Body of pancreas (tissue), 4 donors: ENCODE measurements around the gene RILPL2. TPM values are rescaled to one million over a fixed set of nuclear protein-coding genes. Genes with fewer than 3 reads are reported as not detected.
A peak's percentile ranks its signal among the peaks of the same experiment; 100 is the strongest.
"Not testable (repeated sequence)": the region's sequence is repeated elsewhere in the genome, so short reads cannot be mapped to it uniquely, and the experiment has no call there.

Source experiments
- ATAC-seq: fragments of 150-250 bp; one replicate; pipeline ENCODE4 v1.9.1; 2016
- DNase-seq, 4 donors: peaks; one replicate each; pipeline ENCODE4 v3.0.0-alpha.2; 2019
- H3K27ac ChIP-seq, 4 donors: fragments of 200-600 bp; sonication (generic); 1 replicate in 3 of 4; 2 replicates in 1 of 4; pipeline versions ENCODE4 v1.5.1 to v1.6.1; 2016 to 2019; ENCODE audit warnings: mild to moderate bottlenecking in 1 of 4, mixed read lengths in 1 of 4, moderate library complexity in 1 of 4
- H3K27me3 ChIP-seq, 2 donors: fragments of 200-600 bp; sonication (generic); one replicate each; pipeline ENCODE4 v1.6.0; 2016; ENCODE audit warnings: mild to moderate bottlenecking in 1 of 2
- H3K36me3 ChIP-seq, 2 donors: fragments of 200-600 bp; sonication (generic); replicated peaks in 1 of 2; 2 replicates each; pipeline ENCODE4 v1.5.1; 2016; ENCODE audit warnings: low read depth in 2 of 2; ENCODE audit not compliant: insufficient read depth in 1 of 2
- H3K4me1 ChIP-seq: fragments of 200-600 bp; sonication (generic); one replicate; pipeline ENCODE4 v1.6.0; 2016
- H3K4me3 ChIP-seq, 2 donors: fragments of 200-600 bp; sonication (generic); 1 replicate in 1 of 2; 2 replicates in 1 of 2; pipeline ENCODE4 v1.5.1; 2016 to 2019
- H3K9me3 ChIP-seq, 3 donors: fragments of 200-600 bp; sonication (generic); 1 replicate in 2 of 3; 2 replicates in 1 of 3; pipeline ENCODE4 v1.5.1; 2016
- CTCF ChIP-seq, 7 experiments: fragments of 450-650 bp in 4 of 7; fragments of 200-600 bp in 3 of 7; sonication (generic) in 3 of 7; IDR thresholded peaks; one replicate each; pipeline ENCODE4 v1.5.1; 2016 to 2019; ENCODE audit warnings: antibody characterized with exemption in 7 of 7
- POLR2A ChIP-seq, 3 donors: fragments of 450-650 bp; IDR thresholded peaks; one replicate each; pipeline ENCODE4 v1.6.1; 2016; ENCODE audit warnings: antibody characterized with exemption in 3 of 3, mild to moderate bottlenecking in 2 of 3
- WGBS, 2 donors: methylation state at CpG; one replicate each; pipeline ENCODE4 v1.1.5; 2017; 5-methylcytosine and 5-hydroxymethylcytosine counted together
- intact Hi-C: fragments of 100-400 bp; cut with DNase I; formaldehyde crosslinking; loops from one replicate; pipeline ENCODE4 v1.15.1; 2023
- total RNA-seq, 2 donors: library from RNA; depleted of rRNA; stranded (reverse); fragments of >200 nt; gene quantifications; one replicate each; pipeline ENCODE4 v1.1.0, GENCODE V29; 2016

Gene RILPL2
- total RNA-seq, 2 donors from 2014 or later, result 2.6 TPM

DNA sequence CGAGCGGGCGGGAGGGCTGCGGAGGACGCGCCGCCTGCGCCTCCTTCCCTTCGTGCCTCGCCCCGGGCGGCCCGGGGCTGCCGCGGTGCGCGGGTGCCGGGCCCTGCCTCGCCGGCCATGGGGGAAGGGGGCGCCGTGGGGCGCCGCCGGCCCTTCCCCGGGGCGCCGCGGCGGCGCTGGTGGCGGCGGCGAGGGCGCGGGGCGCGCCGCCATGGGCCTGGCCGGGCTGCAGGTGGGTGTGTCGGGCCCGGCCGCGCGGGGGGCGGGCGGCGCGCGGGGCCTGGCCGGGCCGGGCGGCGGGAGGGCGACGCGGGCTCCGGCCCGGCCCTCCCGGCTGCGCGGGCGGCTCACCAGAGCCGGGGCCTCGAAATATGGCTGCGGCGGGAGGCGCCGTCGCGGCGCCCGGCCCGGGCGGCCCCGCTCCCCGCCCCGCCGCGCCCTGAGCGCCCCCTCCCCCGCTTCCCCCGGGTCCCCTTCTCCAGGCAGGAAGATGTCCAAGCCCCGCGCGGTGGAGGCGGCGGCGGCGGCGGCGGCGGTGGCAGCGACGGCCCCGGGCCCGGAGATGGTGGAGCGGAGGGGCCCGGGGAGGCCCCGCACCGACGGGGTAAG lies 47.4 kb downstream of the RILPL2 start:
- peak overlapping the region; percentile 71 to 90 (median 83) for H3K27ac ChIP-seq
- WGBS, 2 donors, result 0% methylated on average over 35 of the region's 102 CpGs; no CpG with 5 or more reads in 1 of the 2 donors
- H3K9me3 ChIP-seq, result no peaks in the 10 kb centered on the region
- peaks cover 41% of the 10 kb centered on the region for H3K4me1 ChIP-seq
- H3K4me3 ChIP-seq, result no peak overlapping the region
- ATAC-seq (peak; percentile 26), DNase-seq (peak in 1 of 4 donors; percentile 15)
- peaks cover 0 to 6% of the 10 kb centered on the region in 2 donors for H3K36me3 ChIP-seq
- H3K27me3 ChIP-seq, result no peaks in the 10 kb centered on the region
- intact Hi-C loops, result no loop called here
- no peak for TF ChIP-seq POLR2A (IDR thresholded peaks at IDR 0.05)
- peak in 2 of 7 experiments; percentile 1 to 20 for TF ChIP-seq CTCF (IDR thresholded peaks at IDR 0.05)

DNA sequence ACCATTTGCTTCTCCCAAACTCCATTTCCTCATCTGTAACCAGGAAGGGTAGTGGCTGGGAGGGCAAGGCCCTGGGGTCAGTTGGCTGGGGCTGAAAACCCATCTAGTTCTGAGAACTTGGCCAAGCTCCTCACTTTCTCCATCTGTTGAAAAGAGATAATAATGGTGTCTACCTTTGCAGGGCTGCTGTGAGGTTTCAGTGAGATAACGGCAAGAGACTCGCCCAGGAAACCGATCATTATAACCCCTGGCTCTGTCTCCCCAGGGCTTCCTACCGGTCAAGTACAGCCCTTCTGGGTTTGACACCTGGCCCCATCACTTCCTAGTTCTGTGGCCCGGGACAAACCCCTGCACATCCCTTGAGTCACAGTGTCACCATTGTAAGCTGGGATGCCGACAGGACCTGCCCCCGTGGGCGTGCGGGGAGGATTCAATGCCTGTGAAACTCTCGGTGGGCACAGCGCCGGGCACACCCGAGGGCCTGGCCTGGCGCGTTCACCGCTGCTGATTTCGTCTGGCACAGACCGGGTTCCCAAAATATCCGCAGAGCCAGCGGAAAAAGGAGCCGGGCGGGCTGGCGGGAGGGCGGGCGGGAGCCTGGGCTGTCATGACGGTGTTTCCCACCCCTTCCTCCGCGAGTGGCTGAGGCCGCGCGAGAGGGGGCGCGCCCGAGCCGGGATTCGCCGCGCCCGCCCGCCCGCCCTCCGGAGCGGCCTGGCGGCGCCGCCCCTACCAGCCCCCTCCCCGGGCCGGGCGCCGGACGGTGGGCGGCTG lies 48.1 kb downstream of the RILPL2 start:
- 1 to 4% methylated on average over 4 to 30 of the region's 52 CpGs for whole genome bisulfite sequencing, 2 donors
- Histone ChIP-seq H3K27ac (peak overlapping the region; percentile 87 to 92 (median 88)), H3K9me3 (no peaks in the 10 kb centered on the region), H3K4me3 (peak overlapping the region; percentile 25 to 29), H3K4me1 (peaks cover 41% of the 10 kb centered on the region), H3K27me3 (no peaks in the 10 kb centered on the region), H3K36me3 (peaks cover 0 to 6% of the 10 kb centered on the region in 2 donors)
- TF ChIP-seq POLR2A (IDR thresholded peaks at IDR 0.05) (peak in 1 of 3 donors; percentile 32), CTCF (IDR thresholded peaks at IDR 0.05) (peak in 1 of 7 experiments; percentile 12)
- intact Hi-C loops, result no loop called here
- ATAC-seq (peak; percentile 55), DNase-seq (peak; percentile 75 to 80 (median 77))

DNA sequence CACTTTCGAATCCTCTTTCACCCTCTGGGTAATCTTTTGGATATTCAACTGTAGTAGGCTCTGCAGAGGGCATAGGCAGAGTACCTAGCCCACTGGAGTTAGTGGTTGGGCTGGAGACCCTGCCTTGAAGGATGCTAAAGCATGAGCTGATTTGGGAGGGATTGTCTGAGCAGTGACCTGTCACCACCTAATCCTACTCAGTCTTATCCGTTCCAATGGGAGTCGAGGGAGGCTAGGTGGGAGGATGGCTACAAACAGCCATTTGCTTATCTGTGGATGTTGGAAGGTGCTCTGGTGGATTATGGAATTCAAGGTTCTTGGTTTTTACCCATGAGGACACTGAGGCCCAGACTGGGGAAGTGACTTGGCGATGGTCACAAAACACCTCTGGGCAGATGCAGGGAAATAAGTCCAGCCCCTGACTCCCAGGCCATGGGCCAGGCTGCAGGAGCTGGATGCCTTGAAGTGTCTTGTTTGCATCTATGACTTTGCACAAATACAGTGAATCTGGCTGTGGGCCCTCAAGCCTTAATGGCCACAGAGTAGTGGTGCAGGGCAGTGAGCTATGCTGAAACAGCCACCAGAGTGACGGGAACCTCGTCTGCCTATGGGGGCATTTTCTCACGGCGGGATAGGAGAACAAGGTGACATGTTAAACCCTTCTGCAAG lies 48.8 kb downstream of the RILPL2 start:
- TF ChIP-seq POLR2A (IDR thresholded peaks at IDR 0.05) (no peak), CTCF (IDR thresholded peaks at IDR 0.05) (no peak)
- Histone ChIP-seq H3K27me3 (no peaks in the 10 kb centered on the region), H3K4me3 (no peak overlapping the region), H3K9me3 (no peaks in the 10 kb centered on the region), H3K27ac (peak overlapping the region; percentile 87 to 92 (median 88)), H3K36me3 (peaks cover 0 to 6% of the 10 kb centered on the region in 2 donors), H3K4me1 (peaks cover 47% of the 10 kb centered on the region)
- DNase-seq (peak in 1 of 4 donors; percentile 11), ATAC-seq (no peak)
- intact Hi-C loops, result no loop called here
- WGBS, 2 donors, result 60 to 80% methylated on average over 4 to 8 of the region's 8 CpGs

DNA sequence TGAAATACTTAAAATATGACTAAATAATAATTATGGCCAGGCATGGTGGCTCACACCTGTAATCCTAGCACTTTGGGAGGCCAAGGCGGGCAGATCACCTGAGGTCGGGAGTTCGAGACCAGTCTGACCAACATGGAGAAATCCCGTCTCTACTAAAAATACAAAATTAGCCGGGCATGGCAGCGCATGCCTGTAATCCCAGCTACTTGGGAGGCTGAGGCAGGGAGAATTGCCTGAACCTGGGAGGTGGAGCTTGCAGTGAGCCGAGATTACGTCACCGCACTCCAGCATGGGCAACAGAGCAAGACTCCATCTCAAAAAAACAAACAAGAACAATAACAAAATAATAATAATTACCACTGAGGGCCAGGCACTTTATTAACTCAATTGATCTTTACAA lies 50.9 kb downstream of the RILPL2 start:
- DNase-seq, H3K9me3 ChIP-seq, H3K4me3 ChIP-seq, H3K27me3 ChIP-seq, H3K36me3 ChIP-seq, ATAC-seq, intact Hi-C loops, H3K27ac ChIP-seq: not testable (repeated sequence)
- WGBS, 2 donors, result 92 to 95% methylated on average over 9 of the region's 9 CpGs
- H3K4me1 ChIP-seq, result peaks cover 40% of the 10 kb centered on the region

GRCh38 chr12:123384994-123385376 lies 51.5 kb downstream of the RILPL2 start:
- no peak overlapping the region for H3K4me3 ChIP-seq
- ATAC-seq, result no peak
- no peaks in the 10 kb centered on the region for H3K36me3 ChIP-seq
- peaks cover 35% of the 10 kb centered on the region for H3K4me1 ChIP-seq
- H3K9me3 ChIP-seq, result no peaks in the 10 kb centered on the region
- intact Hi-C loops, result no loop called here
- DNase-seq, result no peak
- peak overlapping the region in 2 of 4 donors; percentile 15 to 88 for H3K27ac ChIP-seq
- WGBS, 2 donors, result 5% methylated on average over 1 of the region's 1 CpG
- TF ChIP-seq CTCF (IDR thresholded peaks at IDR 0.05), result no peak
- no peak for TF ChIP-seq POLR2A (IDR thresholded peaks at IDR 0.05)
- no peaks in the 10 kb centered on the region for H3K27me3 ChIP-seq
